Measurements from ENCODE around the gene MYO18A. TPM values are rescaled to one million over a fixed set of nuclear protein-coding genes. Genes with fewer than 3 reads are reported as not detected.

MYO18A gene
- total RNA-seq, 1 donor from 2014 or later = 28.8 TPM

- TF ChIP-seq CTCF (IDR thresholded peaks at IDR 0.05) = no peak
- Mint-ChIP-seq H3K4me3 (ENCODE audit: unreplicated experiment) (no peak overlapping the region), H3K27me3 (ENCODE audit: unreplicated experiment) (peaks cover 7% of the 10 kb centered on the region), H3K4me1 (ENCODE audit: unreplicated experiment) (peaks cover 27% of the 10 kb centered on the region), H3K27ac (ENCODE audit: unreplicated experiment) (peak overlapping the region; percentile 55), H3K9me3 (ENCODE audit: unreplicated experiment) (no peaks in the 10 kb centered on the region), H3K36me3 (ENCODE audit: unreplicated experiment) (no peaks in the 10 kb centered on the region)
- DNase-seq (ENCODE audit: extremely low spot score, unreplicated experiment) = no peak
Observed at GRCh38 chr17:29048440-29049368, 131.5 kb downstream of the MYO18A start.

GRCh38 chr17:29046473-29046839 lies 133.7 kb downstream of the MYO18A start:
- Mint-ChIP-seq H3K4me3 (ENCODE audit: unreplicated experiment) (no peak overlapping the region), H3K36me3 (ENCODE audit: unreplicated experiment) (no peaks in the 10 kb centered on the region), H3K4me1 (ENCODE audit: unreplicated experiment) (peaks cover 49% of the 10 kb centered on the region), H3K27ac (ENCODE audit: unreplicated experiment) (no peak overlapping the region), H3K9me3 (ENCODE audit: unreplicated experiment) (no peaks in the 10 kb centered on the region), H3K27me3 (ENCODE audit: unreplicated experiment) (peaks cover 7% of the 10 kb centered on the region)
- DNase-seq (ENCODE audit: extremely low spot score, unreplicated experiment) = no peak
- TF ChIP-seq CTCF (IDR thresholded peaks at IDR 0.05) = no peak

GRCh38 chr17:29045734-29046472 lies 134.3 kb downstream of the MYO18A start:
- DNase-seq (ENCODE audit: extremely low spot score, unreplicated experiment) = no peak
- no peaks in the 10 kb centered on the region for H3K36me3 Mint-ChIP-seq (ENCODE audit: unreplicated experiment)
- no peak overlapping the region for H3K27ac Mint-ChIP-seq (ENCODE audit: unreplicated experiment)
- no peak for TF ChIP-seq CTCF (IDR thresholded peaks at IDR 0.05)
- peaks cover 7% of the 10 kb centered on the region for H3K27me3 Mint-ChIP-seq (ENCODE audit: unreplicated experiment)
- peaks cover 51% of the 10 kb centered on the region for H3K4me1 Mint-ChIP-seq (ENCODE audit: unreplicated experiment)
- H3K9me3 Mint-ChIP-seq (ENCODE audit: unreplicated experiment) = no peaks in the 10 kb centered on the region
- no peak overlapping the region for H3K4me3 Mint-ChIP-seq (ENCODE audit: unreplicated experiment)

- no peak for TF ChIP-seq CTCF (IDR thresholded peaks at IDR 0.05)
- Mint-ChIP-seq H3K27ac (ENCODE audit: unreplicated experiment) (no peak overlapping the region), H3K36me3 (ENCODE audit: unreplicated experiment) (no peaks in the 10 kb centered on the region), H3K9me3 (ENCODE audit: unreplicated experiment) (no peaks in the 10 kb centered on the region), H3K27me3 (ENCODE audit: unreplicated experiment) (peaks cover 7% of the 10 kb centered on the region), H3K4me1 (ENCODE audit: unreplicated experiment) (peaks cover 59% of the 10 kb centered on the region), H3K4me3 (ENCODE audit: unreplicated experiment) (no peak overlapping the region)
- DNase-seq (ENCODE audit: extremely low spot score, unreplicated experiment) = no peak
Observed at GRCh38 chr17:29045026-29045425, 135.2 kb downstream of the MYO18A start.
